Ovary (tissue), 3 donors: Measurements from ENCODE around the gene PRKCQ.

Experiments used
- CTCF ChIP-seq, 3 donors: fragments of 450-650 bp in 2 of 3; fragments of 200-600 bp in 1 of 3; IDR thresholded peaks; one replicate each; pipeline versions ENCODE4 v1.5.1 to v1.8.0; 2016 to 2022; ENCODE audit warnings: antibody characterized with exemption in 3 of 3, mild to moderate bottlenecking in 1 of 3
- POLR2A ChIP-seq: fragments of 450-650 bp; IDR thresholded peaks from one replicate; pipeline ENCODE4 v1.6.1; 2017; ENCODE audit warnings: antibody characterized with exemption, mild to moderate bottlenecking, moderate library complexity
- donor health status: DM: no; HTN: no; CAD: no.

- no peak for TF ChIP-seq CTCF (IDR thresholded peaks at IDR 0.05)
- TF ChIP-seq POLR2A = no peak
Observed at GRCh38 chr10:6497620-6498019, 82.5 kb downstream of the PRKCQ start.
